HUES48 (cell line): ENCODE data around the gene FGF18.

Experiments used
- H3K27ac ChIP-seq: one replicate; pipeline ENCODE4 v1.7.0; 2013; ENCODE audit warnings: low read depth, low read length, inconsistent platforms
- H3K27me3 ChIP-seq: 2 replicates; pipeline ENCODE4 v1.6.1; 2013; ENCODE audit warnings: mild to moderate bottlenecking, low read length; ENCODE audit not compliant: control insufficient read depth, insufficient read depth
- H3K36me3 ChIP-seq: 2 replicates; pipeline ENCODE4 v1.6.1; 2013; ENCODE audit warnings: low read length; ENCODE audit not compliant: control insufficient read depth, insufficient read depth
- H3K4me1 ChIP-seq: 2 replicates; pipeline ENCODE4 v1.6.1; 2013; ENCODE audit warnings: mild to moderate bottlenecking, low read length; ENCODE audit not compliant: control insufficient read depth, insufficient read depth
- H3K4me3 ChIP-seq: 2 replicates; pipeline ENCODE4 v1.5.1; 2013; ENCODE audit warnings: mild to moderate bottlenecking, low read depth, low read length
- H3K9ac ChIP-seq: 2 replicates; pipeline ENCODE4 v1.6.1; 2013; ENCODE audit warnings: mild to moderate bottlenecking, low read depth, low read length, moderate library complexity
- H3K9me3 ChIP-seq: 2 replicates; pipeline ENCODE4 v1.6.1; 2013; ENCODE audit warnings: low read length; ENCODE audit not compliant: control insufficient read depth, insufficient read depth

Gene FGF18

DNA sequence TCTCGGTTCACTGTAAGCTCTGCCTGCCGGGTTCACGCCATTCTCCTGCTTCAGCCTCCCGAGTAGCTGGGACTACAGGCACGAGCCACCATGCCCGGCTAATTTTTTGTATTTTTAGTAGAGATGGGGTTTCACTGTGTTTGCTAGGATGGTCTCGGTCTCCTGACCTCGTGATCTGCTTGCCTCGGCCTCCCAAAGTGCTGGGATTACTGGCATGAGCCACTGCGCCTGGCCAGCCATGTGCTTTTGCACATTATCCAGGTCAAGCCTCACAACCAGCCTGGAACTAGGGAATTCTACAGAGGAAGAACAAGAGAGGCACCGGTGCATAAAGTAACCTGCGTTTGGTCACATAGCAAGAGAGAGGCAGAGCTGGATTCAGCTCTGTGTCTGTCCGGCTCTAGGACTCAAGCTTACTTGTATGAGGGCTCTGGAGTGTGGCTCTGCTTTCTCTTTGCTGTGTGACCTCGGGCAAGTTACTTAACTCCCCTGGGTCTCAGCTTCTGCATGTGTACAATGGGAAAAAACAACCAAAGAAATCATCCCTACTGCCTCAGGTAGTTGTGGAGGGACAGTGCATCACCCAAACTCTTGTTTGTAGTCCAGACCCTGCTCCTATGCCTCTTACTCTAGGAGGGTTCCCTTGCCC is 6.3 kb downstream of the FGF18 start:
- Histone ChIP-seq H3K27ac (no peak overlapping the region), H3K27me3 (peaks cover 24% of the 10 kb centered on the region), H3K4me3 (no peak overlapping the region), H3K4me1 (peaks cover 13% of the 10 kb centered on the region; the same call in 1 of the 2 replicates), H3K36me3 (no peaks in the 10 kb centered on the region), H3K9me3 (no peaks in the 10 kb centered on the region), H3K9ac (no peak overlapping the region)

DNA sequence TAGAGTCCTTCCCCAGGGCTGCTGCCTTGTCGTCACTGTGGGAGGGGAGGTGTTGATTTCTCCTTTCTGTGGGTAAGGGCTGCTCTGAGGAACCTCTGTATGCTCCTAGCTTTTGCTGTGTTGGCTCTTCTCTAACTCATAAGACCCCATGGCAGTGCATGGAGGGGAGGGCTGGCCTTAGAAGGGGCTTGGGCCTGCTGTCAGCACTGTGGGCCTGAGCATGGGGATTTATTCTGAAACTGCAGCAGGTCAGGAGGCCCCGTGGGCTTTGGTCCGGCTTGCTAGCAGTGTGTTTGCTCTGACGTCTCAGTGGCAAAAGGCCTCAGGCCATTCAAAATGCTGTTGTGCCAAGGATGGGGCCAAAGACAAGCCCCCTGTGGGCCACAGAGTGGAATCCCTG is 6.8 kb downstream of the FGF18 start:
- no peak overlapping the region for H3K9ac ChIP-seq
- no peak overlapping the region for H3K4me3 ChIP-seq
- no peaks in the 10 kb centered on the region for H3K36me3 ChIP-seq
- peaks cover 19% of the 10 kb centered on the region for H3K27me3 ChIP-seq
- no peaks in the 10 kb centered on the region for H3K9me3 ChIP-seq
- H3K27ac ChIP-seq = no peak overlapping the region
- peaks cover 9% of the 10 kb centered on the region; the same call in 1 of the 2 replicates for H3K4me1 ChIP-seq

DNA sequence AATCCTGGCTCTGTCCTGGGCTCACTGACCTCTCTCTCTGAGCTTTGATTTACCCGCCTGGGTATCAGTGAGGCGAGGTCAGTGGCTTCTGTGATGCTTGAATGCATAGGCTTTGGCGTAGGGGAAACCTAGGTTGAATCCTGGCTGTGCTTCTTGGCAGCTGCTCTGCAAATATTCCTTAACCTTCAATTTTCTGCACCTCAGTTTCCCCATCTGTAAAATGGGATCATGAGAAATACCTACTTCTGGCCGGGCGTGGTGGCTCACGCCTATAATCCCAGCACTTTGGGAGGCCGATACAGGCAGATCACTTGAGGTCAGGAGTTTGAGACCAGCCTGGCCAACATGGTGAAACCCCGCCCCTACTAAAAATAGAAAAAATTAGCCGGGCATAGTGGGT is 7.2 kb downstream of the FGF18 start:
- Histone ChIP-seq H3K27ac (no peak overlapping the region), H3K9me3 (no peaks in the 10 kb centered on the region), H3K4me1 (peaks cover 5% of the 10 kb centered on the region; the same call in 1 of the 2 replicates), H3K9ac (no peak overlapping the region), H3K27me3 (peaks cover 15% of the 10 kb centered on the region), H3K4me3 (no peak overlapping the region), H3K36me3 (no peaks in the 10 kb centered on the region)

DNA sequence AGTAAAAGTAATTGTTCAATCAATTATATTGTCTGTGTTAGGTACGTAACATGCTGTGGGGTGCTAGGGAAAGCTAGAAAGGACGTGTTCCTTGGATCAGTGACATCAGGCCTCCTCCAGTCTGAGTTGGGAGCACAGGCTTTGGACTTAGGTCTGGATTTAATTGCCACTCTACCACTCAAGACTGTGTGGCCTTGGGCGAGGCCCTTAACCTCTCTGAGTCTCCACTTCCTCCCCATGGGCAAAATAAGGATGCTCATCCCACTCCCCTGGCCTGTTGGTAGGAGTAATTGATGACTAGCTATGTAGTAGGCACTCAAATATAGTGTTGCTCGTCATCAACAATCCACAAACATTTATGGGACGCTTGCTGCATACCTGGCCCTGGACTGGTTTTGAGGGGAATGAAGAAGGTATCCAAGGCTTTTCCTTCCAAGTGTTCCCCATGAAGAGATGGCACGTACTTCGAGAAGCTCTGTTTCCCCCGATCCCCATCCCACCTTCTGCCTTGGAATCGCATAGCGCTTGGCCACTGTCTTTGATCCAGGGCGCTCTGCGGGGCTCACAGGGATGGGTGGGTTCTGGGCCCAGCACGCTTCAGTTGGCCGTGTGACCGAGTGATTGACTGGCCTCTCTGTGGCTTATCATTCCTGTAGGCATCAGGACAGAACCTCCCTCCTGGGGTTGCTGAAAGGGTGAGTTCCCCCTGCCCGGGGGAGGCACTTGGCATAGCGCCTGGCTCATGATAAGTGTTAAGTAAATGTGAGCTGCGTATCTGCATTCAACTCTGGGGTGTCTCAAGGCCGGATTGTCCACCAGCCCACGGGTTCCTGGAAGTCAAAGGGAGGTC is 8.1 kb downstream of the FGF18 start:
- Histone ChIP-seq H3K27ac (no peak overlapping the region), H3K4me1 (peaks cover 5% of the 10 kb centered on the region; the same call in 1 of the 2 replicates), H3K36me3 (no peaks in the 10 kb centered on the region), H3K27me3 (peaks cover 6% of the 10 kb centered on the region), H3K9me3 (no peaks in the 10 kb centered on the region), H3K4me3 (no peak overlapping the region), H3K9ac (no peak overlapping the region)

DNA sequence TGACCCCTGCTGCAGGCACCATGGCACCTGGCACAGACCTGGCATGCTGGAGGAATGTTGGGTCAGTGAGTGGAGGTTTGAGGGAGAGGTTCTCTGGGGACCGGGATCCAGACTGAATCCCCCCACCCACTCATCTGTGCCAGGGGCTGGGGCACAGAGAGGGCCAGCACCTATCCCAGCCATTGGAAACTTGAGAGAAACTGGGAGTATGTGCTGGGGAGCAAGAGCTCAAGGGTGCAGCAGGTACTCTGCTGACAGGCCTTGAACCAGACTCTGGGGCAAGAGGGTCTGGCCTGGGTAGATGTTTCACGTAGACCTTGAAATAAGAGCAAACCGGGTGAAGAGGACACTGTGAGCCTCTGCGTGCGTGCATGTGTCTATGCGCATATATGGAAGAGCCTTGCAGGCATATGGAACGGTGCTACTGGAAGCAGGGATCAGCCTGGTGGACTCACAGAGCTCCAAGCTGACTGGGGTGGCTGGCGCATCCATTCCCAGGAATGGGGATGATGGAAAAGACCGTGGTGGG is 8.8 kb downstream of the FGF18 start:
- H3K27ac ChIP-seq = no peak overlapping the region
- no peak overlapping the region for H3K4me3 ChIP-seq
- H3K9ac ChIP-seq = no peak overlapping the region
- no peaks in the 10 kb centered on the region for H3K9me3 ChIP-seq
- H3K27me3 ChIP-seq = no peaks in the 10 kb centered on the region
- no peaks in the 10 kb centered on the region for H3K4me1 ChIP-seq
- no peaks in the 10 kb centered on the region for H3K36me3 ChIP-seq

DNA sequence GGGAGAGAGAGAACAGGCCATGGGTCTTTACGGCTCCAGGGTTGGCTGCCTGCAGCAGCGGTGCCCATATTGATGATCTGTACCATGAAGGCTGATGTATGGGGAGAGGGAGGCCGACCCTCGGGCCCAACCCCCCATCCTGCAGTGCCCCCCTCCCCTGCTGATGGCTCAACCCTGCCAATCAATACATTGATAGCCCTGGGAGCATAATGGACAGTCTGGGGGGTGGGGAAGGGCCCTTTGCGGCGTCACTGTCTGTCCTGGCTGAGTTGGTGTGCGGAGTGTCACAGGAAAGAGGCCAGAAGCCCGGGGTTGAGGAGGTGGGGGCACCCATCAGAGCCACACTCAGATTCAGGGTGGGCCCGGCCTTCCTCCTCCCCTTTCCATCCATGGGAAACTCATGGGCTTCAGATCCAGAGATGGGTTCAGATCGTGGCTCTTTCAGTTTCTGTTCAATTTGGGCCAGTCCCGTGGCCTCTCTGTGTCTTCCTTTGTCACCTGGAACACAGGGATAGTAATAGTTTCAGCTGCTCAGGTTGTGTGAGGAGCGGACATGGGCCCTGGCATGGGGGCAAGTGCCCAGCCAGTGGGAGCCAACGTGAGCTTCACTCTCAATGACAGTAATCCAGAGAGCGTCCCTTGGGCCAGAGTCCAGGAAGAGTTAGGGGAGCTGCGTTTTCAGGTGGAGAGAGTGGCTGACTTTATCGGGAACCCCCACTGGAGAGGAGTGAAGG is 9.5 kb downstream of the FGF18 start:
- Histone ChIP-seq H3K36me3 (no peaks in the 10 kb centered on the region), H3K9ac (no peak overlapping the region), H3K4me3 (no peak overlapping the region), H3K27ac (no peak overlapping the region), H3K27me3 (no peaks in the 10 kb centered on the region), H3K9me3 (no peaks in the 10 kb centered on the region), H3K4me1 (no peaks in the 10 kb centered on the region)

DNA sequence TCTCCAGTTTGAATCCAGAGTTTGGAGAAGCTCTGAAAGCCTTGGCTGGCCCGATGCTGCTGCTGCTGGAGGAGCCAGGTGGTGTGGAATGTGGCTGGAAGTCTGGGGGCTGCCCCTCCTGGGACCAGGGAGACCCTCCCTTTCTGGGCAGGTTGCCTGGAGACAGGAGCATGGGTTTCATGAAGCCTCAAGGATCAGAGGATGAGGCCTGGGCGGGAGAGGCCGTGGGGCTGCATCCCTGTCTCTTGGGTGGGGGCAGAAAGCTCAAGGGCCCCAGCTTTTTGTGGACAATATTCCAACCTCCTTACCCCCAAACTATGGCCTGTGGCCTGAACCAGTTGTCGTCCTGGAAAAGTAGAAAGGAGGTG is 10.1 kb downstream of the FGF18 start:
- H3K4me3 ChIP-seq = no peak overlapping the region

DNA sequence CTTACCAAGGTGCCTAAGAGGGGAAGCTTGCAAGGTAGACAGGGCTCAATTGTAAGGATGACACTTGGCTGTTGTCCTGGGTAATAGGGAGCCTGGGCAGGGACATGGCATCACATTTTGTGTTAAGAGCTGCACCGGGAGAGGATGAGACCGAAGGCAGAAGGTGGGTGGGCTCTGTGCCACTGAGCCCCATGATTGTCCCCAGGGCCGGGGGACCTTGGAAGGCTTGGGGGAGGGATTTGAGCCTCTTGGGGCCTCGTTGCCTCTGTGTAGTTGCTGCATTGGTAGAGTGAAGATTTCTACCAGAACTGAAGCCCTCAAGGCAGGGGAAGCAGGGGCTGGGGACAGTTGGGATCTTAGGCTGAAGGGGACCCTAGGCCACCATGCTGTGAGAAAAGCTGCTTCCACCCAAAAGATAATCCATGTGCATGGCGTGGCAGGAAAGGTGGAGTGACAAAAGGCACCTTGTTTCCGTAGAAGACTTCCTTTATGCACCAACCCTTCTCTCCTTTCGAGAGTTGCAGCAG is 11.9 kb downstream of the FGF18 start:
- Histone ChIP-seq H3K27ac (no peak overlapping the region), H3K4me1 (peaks cover 6% of the 10 kb centered on the region; the same call in 1 of the 2 replicates), H3K9ac (no peak overlapping the region), H3K4me3 (no peak overlapping the region), H3K9me3 (no peaks in the 10 kb centered on the region), H3K27me3 (no peaks in the 10 kb centered on the region), H3K36me3 (no peaks in the 10 kb centered on the region)

More for the DNA sequence above, 10.1 kb downstream of the FGF18 start:
- peaks cover 5% of the 10 kb centered on the region; the same call in 1 of the 2 replicates for H3K4me1 ChIP-seq
- no peaks in the 10 kb centered on the region for H3K27me3 ChIP-seq
- no peaks in the 10 kb centered on the region for H3K36me3 ChIP-seq
- no peaks in the 10 kb centered on the region for H3K9me3 ChIP-seq
- H3K9ac ChIP-seq = no peak overlapping the region
- H3K27ac ChIP-seq = no peak overlapping the region

DNA sequence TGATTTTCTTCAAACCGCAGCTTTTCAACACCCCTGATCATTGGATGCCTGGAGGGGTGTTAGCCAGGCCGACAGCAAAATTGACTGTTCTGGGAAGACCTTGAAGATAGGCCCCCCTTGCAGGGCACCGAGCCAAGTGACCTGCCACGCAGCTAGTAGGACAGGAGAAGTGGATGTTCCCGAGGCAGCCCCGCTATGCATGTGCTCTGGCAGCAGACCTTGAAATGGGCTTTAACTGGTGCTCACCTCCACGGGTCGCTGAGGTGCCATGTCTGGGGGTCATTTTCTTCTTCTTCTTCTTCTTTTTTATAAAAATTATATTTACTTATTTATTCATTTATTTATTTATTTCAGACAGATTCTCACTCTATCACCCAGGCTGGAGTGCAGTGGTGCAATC is 12.6 kb downstream of the FGF18 start:
- Histone ChIP-seq H3K4me1 (peaks cover 6% of the 10 kb centered on the region; the same call in 1 of the 2 replicates), H3K36me3 (no peaks in the 10 kb centered on the region), H3K27ac (no peak overlapping the region), H3K27me3 (no peaks in the 10 kb centered on the region), H3K9ac (no peak overlapping the region), H3K9me3 (no peaks in the 10 kb centered on the region), H3K4me3 (no peak overlapping the region)

DNA sequence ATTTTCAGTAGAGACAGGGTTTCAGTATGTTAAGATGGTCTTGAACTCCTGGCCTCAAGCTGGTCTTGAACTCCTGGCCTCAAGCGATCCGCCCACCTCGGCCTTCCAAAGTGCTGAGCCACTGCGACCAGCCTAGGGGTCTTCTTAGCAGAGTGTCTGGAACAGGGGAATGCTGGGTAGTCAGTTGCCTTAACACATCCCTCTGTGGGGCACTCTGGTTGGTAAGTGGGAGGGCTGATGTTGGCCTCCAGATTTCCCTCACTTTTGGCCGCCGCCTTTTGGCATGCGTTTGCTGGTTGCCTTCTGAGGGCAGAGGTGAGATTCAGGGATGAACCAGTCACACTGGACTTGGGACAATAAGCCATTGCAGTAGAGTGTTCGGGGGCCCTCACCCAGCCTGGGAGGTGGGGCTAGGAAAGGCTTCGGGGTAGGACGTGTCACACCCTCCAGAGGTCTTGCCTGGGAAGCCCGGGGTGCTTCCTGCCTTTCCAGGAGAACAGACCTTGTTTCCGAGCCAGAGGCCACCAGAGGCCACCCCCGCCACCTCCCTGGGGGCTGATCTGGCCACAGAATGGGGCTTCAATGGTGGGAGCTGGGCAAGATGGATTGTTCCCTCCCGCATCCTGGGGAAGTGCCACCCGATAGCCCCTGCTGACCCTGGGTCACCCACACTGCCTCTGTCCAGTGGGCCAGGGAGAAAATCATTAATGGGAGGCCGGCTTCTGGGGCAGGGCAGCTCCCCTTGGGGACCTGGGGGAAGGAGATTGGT is 13.3 kb downstream of the FGF18 start:
- H3K9ac ChIP-seq = no peak overlapping the region

More for the DNA sequence above, 13.3 kb downstream of the FGF18 start:
- no peaks in the 10 kb centered on the region for H3K9me3 ChIP-seq
- H3K36me3 ChIP-seq = no peaks in the 10 kb centered on the region
- H3K27me3 ChIP-seq = no peaks in the 10 kb centered on the region
- H3K4me3 ChIP-seq = no peak overlapping the region
- no peak overlapping the region for H3K27ac ChIP-seq
- H3K4me1 ChIP-seq = peaks cover 10% of the 10 kb centered on the region
